Fibroblast of lung (primary cell): ENCODE measurements around the gene HIPK2.

Source experiments
- EZH2 ChIP-seq: IDR thresholded peaks from 2 replicates; pipeline ENCODE4 v1.5.1; 2012; ENCODE audit warnings: low read length, control low read depth, mild to moderate bottlenecking; ENCODE audit errors: missing control alignments
- TF ChIP-seq, protein P1 (sequence below), 2 donors: IDR thresholded peaks in 1 of 2; conservative IDR thresholded peaks in 1 of 2; 1 replicate in 1 of 2; 2 replicates in 1 of 2; pipeline ENCODE4 v1.5.1; 2011 to 2012; ENCODE audit warnings: low read length in 2 of 2, control low read depth in 1 of 2, inconsistent platforms in 1 of 2, low read depth in 1 of 2, mild to moderate bottlenecking in 1 of 2

DNA sequence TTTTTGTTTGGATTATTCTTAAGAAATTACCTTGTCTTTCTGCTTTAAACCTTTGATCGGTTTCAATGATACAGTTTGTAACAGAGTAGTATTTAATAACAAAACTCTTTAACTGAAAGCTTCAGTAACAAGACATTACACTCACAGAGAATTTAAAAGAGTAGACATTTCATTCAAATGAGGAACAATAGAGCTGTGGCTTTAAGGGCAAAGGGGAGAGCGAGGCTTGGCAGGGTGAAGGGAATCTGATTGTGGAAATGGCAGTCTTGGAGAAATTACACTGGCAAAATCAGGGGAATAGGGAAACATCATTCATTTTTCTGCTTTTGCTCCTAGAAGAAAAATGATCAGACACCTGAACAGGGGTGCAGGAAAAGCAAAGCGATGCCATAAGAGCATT, 5.1 kb upstream of the HIPK2 start:
- TF ChIP-seq, protein P1, sequence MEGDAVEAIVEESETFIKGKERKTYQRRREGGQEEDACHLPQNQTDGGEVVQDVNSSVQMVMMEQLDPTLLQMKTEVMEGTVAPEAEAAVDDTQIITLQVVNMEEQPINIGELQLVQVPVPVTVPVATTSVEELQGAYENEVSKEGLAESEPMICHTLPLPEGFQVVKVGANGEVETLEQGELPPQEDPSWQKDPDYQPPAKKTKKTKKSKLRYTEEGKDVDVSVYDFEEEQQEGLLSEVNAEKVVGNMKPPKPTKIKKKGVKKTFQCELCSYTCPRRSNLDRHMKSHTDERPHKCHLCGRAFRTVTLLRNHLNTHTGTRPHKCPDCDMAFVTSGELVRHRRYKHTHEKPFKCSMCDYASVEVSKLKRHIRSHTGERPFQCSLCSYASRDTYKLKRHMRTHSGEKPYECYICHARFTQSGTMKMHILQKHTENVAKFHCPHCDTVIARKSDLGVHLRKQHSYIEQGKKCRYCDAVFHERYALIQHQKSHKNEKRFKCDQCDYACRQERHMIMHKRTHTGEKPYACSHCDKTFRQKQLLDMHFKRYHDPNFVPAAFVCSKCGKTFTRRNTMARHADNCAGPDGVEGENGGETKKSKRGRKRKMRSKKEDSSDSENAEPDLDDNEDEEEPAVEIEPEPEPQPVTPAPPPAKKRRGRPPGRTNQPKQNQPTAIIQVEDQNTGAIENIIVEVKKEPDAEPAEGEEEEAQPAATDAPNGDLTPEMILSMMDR (conservative IDR thresholded peaks at IDR 0.05 in 1 of 2, IDR thresholded peaks at IDR 0.05 in 1 of 2; ENCODE audit: low read depth in 1 of 2, low read length in 2 of 2): no peak
- no peak for TF ChIP-seq EZH2
